ENCODE results near the gene LSM6.

Gene LSM6

GRCh38 chr4:146143888-146144287 is 31.6 kb upstream of the LSM6 start:
- Histone ChIP-seq H3K4me1 (ENCODE audit: control insufficient read depth in 1 of 2, insufficient read depth in 1 of 2, low read depth in 1 of 2, low read length in 1 of 2) (peaks cover 9 to 16% of the 10 kb centered on the region in 2 experiments), H3K27me3 (peaks cover 5% of the 10 kb centered on the region), H3K4me3 (ENCODE audit: low read depth in 1 of 2, low read length in 1 of 2) (no peak overlapping the region), H3K9me3 (no peaks in the 10 kb centered on the region), H3K36me3 (no peaks in the 10 kb centered on the region), H3K27ac (peak overlapping the region; percentile 17)
- TF ChIP-seq CTCF (IDR thresholded peaks at IDR 0.05) = no peak

- Histone ChIP-seq H3K9me3 (no peaks in the 10 kb centered on the region), H3K4me3 (ENCODE audit: low read depth in 1 of 2, low read length in 1 of 2) (no peak overlapping the region), H3K36me3 (no peaks in the 10 kb centered on the region), H3K27me3 (no peaks in the 10 kb centered on the region), H3K4me1 (ENCODE audit: control insufficient read depth in 1 of 2, insufficient read depth in 1 of 2, low read depth in 1 of 2, low read length in 1 of 2) (peaks cover 9 to 16% of the 10 kb centered on the region in 2 experiments), H3K27ac (no peak overlapping the region)
- TF ChIP-seq CTCF (IDR thresholded peaks at IDR 0.05) = no peak
These were observed 28.6 kb upstream of the LSM6 start for GRCh38 chr4:146146918-146147317.

GRCh38 chr4:146148021-146148420 is 27.5 kb upstream of the LSM6 start:
- Histone ChIP-seq H3K9me3 (no peaks in the 10 kb centered on the region), H3K36me3 (no peaks in the 10 kb centered on the region), H3K27me3 (peaks cover 5% of the 10 kb centered on the region), H3K4me3 (ENCODE audit: low read depth in 1 of 2, low read length in 1 of 2) (no peak overlapping the region), H3K27ac (no peak overlapping the region), H3K4me1 (ENCODE audit: control insufficient read depth in 1 of 2, insufficient read depth in 1 of 2, low read depth in 1 of 2, low read length in 1 of 2) (peaks cover 9 to 16% of the 10 kb centered on the region in 2 experiments)
- no peak for TF ChIP-seq CTCF (IDR thresholded peaks at IDR 0.05)

- no peak overlapping the region for H3K27ac ChIP-seq
- H3K36me3 ChIP-seq = no peaks in the 10 kb centered on the region
- peaks cover 24% of the 10 kb centered on the region for H3K27me3 ChIP-seq
- H3K9me3 ChIP-seq = no peaks in the 10 kb centered on the region
- no peak overlapping the region for H3K4me3 ChIP-seq (ENCODE audit: low read depth in 1 of 2, low read length in 1 of 2)
- no peak for TF ChIP-seq CTCF (IDR thresholded peaks at IDR 0.05)
- H3K4me1 ChIP-seq (ENCODE audit: control insufficient read depth in 1 of 2, insufficient read depth in 1 of 2, low read depth in 1 of 2, low read length in 1 of 2) = no peaks in the 10 kb centered on the region
These were observed 21.5 kb upstream of the LSM6 start for GRCh38 chr4:146154057-146154456.

- Histone ChIP-seq H3K36me3 (no peaks in the 10 kb centered on the region), H3K9me3 (no peaks in the 10 kb centered on the region), H3K4me3 (ENCODE audit: low read depth in 1 of 2, low read length in 1 of 2) (no peak overlapping the region), H3K4me1 (ENCODE audit: control insufficient read depth in 1 of 2, insufficient read depth in 1 of 2, low read depth in 1 of 2, low read length in 1 of 2) (no peaks in the 10 kb centered on the region), H3K27ac (no peak overlapping the region), H3K27me3 (peaks cover 24% of the 10 kb centered on the region)
- TF ChIP-seq CTCF (IDR thresholded peaks at IDR 0.05) = no peak
These were observed 20.3 kb upstream of the LSM6 start for GRCh38 chr4:146155152-146155724.

Measured in neutrophil (primary cell).